ENCODE measurements around the gene RHD.
"Not testable (repeated sequence)": the region's sequence is repeated elsewhere in the genome, so short reads cannot be mapped to it uniquely, and the experiment has no call there.

The RHD gene

DNA sequence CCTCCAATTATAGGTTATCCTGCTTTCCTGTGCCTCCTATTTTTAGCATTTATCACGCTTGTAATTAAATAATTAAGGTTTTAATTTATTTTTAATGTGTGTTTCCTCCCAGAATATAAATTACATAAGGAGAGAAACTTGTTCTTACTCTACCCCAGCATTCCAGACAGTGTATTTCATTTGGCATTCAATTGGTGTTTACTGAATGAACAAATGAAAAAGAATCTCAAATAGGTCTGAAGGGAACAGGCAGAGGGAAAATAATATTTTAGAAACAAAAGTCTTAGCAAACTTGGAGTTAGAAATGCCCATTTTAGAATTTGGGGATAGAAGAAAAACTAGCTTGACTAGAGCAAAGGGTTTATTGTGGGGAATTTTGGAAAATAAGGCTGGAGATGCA is 15.1 kb upstream of the RHD start:
- DNase-seq (ENCODE audit: low read depth in 2 of 2): no peak

DNA sequence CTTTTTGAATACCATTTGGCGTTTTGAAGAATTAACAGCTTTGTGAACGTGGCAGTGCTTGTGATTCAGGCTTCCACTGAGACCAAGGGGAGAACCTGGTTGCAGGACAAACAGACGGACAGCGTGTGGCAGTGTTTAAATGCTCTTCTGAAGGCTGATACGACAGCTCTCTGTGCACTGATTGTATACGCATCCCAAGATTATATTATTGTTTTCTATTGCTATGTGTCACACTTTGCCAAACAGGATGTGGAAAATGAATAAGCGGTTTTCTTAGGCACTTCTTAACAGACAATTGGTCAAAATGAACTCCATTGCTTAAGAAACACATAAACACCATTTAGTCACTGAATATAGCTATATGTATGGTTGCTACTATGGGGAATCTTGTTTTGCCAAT is 12.5 kb upstream of the RHD start:
- peak in 1 of 2 experiments; percentile 14 for DNase-seq (ENCODE audit: low read depth in 2 of 2)

DNA sequence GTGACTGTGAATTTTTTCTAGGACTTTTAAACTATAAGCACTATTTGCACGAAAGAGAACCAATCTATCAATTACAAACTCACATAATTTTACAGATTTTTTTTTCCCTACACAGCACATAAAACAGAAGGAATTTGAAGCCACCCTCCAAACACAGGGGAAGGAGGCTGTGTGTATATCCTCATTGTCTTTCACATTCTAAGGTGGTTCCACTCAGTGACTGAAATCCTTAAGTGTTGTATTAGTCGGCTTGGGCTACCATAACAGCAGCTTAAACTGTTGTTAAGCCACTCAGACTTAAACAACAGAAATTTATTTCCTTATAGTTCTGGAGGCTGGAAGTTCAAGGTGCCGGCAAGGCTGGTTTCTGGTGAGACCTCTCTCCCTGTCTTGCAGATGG is 12.0 kb upstream of the RHD start:
- DNase-seq (ENCODE audit: low read depth in 2 of 2): not testable (repeated sequence)

DNA sequence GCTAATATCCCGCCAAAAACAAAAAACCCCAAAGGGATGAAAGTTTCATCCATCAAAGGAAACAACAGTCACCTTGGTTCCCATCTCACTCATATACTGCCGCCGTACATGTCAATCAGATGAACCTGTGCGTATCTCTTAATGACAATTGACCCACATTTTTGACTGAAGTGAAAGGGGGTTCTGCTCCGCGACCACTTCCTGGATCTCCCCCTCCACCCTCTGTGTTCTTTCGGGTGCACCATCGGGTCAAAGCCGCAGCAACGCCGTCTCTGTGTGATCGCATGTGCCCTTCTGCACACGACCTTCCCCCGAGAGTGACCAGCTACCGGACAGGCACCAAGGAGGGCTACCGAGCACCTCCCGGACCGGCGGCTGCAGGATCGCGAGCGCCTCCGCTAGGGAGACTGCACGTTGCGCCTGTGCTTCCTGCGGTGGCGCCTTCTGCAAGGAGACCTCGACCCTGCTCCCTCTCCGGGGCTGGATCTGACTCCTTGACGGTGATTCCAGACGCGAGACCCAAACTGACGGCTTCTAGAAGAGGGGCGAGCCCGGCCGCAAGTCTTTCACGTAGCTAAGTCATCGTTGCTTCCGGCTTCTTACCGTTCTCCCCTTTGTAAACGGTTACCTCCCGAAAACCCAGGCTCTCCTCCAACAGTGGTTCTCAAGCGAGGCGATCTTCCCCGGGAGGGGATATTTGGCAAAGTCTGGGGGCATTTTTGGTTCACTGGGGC is 5.6 kb upstream of the RHD start:
- DNase-seq (ENCODE audit: low read depth in 2 of 2): not testable (repeated sequence)

DNA sequence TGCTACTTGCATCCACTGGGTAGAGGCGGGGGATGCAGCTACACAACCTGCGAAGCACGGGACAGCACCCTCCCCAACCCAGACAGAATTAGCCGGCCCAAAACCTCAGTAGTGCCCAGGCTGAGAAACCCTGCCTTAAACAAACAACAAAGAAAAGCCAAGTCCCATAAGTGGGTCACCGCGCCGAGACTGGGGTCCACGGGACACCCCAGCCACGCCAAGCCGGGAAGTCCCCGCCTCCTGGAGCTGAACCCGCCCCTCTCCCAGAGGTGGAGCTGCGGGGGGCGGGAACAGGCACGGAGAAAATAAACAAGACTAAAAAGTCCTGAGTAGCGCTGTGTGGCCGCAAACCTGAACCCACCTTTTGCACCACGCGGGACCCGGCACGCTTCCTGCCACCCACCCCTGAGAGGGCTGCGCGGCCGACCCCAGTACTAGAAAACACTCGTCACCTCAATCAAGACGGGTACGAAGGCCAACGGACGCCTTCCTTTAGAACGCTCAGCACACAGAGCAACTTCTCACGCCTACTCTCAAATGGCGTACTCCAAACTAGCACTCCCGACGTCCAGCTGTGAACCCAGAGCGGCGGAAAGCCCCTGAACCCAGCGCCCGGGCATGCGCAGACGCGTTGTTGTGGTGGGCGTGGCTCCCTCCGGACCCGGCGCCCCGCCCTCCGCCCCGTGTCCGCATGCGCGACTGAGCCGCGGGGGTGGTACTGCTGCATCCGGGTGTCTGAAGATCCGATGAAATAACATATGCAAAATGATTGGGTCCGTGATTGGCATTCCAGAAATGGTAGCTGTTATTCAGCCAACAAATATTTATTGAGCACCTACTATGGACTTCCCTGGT is 4.8 kb upstream of the RHD start:
- peak; percentile 63 to 69 for DNase-seq (ENCODE audit: low read depth in 2 of 2)

DNA sequence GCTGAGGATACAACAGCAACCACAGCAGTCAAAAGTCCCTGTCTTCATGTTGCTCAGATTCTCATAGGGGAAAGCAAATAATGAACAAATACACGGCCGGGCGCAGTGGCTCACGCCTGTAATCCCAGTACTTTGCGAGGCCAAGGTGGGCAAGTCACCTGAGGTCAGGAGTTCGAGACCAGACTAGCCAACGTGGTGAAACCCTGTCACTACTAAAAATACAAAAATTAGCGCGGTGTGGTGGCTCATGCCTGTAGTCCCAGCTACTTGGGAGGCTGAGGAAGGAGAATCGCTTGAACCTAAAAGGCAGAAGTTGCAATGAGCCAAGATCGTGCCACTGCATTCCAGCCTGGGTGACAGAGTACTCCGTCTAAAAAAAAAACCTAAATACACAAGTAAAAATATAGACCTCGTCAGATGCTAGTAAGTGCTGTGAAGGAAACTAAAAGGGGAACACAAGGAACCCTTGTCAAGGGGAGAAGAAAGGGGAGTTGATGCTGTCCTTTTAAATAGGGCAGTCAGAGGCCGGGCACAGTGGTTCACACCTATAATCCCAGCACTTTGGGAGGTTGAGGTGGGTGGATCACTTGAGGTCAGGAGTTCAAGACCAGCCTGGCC is 4.1 kb upstream of the RHD start:
- not testable (repeated sequence) for DNase-seq (ENCODE audit: low read depth in 2 of 2)

DNA sequence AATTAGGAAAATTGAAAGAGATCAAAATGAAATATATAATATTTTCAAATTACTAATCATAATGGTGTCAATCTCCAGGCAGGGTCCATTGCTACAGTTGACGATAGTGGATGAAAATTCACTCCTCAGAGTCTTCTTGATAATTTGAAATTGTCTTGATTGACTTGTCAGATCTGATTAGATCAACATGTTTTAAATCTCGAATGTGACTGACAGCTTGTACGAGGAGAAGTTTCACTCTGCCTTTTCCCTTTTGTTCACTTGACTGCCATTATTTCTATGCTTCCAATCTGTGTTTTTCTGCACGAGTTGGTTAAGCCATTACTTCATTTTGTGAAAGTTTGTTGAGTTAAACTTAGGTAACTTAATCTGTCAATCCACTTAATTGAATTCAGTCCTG is 3.3 kb downstream of the RHD start:
- not testable (repeated sequence) for DNase-seq (ENCODE audit: low read depth in 2 of 2)

DNA sequence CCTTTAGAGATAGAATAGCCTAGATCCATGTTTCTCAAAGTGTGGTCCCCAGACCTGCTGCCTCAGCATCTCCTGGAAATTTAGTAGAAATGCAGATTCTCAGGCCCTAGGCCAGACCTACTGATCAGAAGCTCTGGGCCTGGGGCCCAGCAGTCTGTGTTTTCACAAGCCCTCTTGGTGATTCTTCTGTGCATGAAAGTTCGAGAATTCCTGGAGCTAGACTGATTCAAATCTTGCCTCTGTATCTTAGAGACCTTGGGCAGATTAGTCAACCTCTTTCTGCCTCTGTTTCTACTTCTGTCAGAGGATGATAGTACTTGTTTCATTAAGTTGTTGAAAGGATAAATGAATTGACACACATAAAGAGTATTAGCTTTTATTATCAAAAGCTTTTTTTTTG is 5.0 kb downstream of the RHD start:
- not testable (repeated sequence) for DNase-seq (ENCODE audit: low read depth in 2 of 2)

DNA sequence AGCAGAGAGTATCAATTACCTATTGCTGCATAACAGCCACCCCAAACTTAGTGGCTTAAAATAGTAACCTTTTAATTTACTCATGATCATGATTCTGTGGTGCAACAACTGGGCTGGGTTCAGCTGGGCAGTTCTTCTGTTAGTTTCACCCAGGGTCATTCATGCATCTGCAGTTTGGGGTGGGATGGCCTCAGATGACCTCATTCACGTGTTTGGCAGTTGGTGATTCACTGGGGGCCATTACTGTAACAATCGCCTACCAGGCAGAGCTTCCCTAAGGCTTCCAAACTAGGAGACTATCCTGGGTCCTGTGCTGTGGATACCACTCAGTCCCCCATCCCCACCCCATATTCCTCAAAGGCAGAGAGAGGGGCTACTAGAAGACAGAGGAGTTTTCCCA is 6.0 kb downstream of the RHD start:
- not testable (repeated sequence) for DNase-seq (ENCODE audit: low read depth in 2 of 2)

DNA sequence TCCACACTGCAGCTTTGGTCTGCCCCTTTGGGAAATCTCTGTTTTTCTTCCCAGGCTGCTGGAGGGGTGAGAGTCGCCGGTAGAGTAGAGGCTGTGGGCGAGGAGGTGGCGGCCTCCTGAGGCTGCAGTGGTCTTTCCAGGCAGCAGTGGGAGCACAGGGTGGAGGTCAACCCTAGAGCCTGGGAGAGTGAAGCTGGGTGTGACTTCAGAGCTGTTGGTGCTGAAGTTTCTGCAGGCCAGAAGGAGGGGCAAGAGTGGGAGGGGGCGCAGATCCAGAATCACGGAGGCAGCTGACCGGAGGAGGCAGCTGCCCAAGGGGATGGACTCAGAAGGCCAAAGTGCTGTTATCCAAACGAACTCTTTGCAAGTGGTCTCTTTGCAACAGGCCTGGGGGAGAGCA is 6.5 kb downstream of the RHD start:
- not testable (repeated sequence) for DNase-seq (ENCODE audit: low read depth in 2 of 2)

DNA sequence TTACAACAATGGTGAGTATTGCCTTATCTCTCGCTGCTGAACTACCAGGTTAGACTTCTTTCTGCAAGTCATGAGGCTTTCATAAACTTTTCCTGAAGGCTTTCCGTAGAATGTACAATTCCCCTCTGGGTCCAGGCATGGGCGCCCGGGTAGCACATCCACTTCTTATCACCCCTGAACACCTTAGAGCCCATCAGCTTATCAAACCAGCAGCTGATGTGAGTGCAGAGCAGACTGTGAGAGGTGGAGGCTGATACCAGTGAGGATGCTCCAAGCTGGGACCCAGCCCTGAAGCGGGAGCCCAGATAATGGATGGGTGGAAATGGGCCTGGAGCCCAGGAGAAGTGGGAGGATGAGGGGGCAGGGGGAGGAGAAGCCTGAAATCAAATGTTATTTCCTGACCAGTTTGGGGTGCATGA is 7.4 kb downstream of the RHD start:
- not testable (repeated sequence) for DNase-seq (ENCODE audit: low read depth in 2 of 2)

DNA sequence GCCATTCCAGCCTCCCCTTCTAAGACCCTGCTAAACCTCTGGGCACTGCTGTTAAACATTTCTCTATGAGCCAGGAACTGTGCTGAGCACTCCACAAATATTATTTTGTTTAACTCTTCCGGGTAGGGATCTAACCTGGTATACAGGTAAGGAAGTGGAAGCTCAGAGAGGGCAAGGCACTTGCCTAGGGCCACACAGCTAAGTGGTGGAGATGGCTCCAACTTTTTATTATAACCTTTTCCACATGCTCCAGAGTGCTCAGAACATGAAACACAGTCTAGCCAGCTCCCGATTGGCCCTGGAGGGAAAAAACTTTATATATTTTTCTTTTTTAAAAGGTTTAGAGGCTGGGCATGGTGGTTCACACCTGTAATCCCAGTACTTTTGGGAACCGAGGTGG is 13.6 kb downstream of the RHD start:
- DNase-seq (ENCODE audit: low read depth in 2 of 2): not testable (repeated sequence)

DNA sequence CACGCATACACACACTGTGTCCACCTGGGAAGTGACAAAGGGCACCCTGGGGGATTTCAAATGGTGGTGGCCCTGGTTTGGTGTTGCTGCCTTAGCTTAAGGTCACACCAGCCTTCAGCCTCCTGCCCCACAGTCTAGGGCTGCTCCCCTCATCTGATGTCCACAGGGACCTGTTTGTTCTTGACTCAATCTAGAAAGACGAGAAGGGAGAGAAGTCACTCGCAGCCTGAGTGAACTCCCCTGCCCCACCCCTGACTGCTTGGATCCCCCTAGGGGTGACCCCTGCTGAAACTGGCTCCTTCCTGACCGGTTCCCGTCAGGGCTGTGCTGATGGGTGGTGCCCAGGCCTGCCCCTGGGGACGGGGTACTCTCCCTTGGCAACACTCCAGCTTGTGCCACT is 14.9 kb downstream of the RHD start:
- DNase-seq (ENCODE audit: low read depth in 2 of 2): not testable (repeated sequence)

DNA sequence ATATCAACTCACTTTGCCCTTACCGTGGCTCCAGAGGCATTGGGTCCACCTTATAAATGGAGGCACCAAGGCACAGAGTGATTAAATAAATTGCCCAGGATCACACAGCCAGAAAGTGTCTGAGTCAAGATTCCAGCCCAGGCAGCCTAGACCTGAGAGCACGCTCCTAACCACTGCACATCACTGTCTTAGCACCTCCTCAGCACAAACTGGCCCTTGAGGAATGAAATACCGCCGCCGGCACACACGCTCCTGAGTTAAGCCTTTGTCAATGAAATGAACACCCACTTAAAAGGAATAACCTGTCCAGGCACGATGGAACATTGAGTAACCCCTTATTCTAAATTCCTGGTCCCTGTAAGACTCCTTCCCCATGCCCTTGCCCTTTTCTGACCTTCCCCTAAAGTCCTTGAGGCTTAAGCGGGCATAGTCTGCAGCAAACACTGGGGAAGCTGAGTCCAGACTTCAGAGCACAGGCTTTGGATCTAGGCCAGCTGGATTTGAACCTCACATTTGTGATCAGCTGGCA is 16.3 kb downstream of the RHD start:
- DNase-seq (ENCODE audit: low read depth in 2 of 2): not testable (repeated sequence)

DNA sequence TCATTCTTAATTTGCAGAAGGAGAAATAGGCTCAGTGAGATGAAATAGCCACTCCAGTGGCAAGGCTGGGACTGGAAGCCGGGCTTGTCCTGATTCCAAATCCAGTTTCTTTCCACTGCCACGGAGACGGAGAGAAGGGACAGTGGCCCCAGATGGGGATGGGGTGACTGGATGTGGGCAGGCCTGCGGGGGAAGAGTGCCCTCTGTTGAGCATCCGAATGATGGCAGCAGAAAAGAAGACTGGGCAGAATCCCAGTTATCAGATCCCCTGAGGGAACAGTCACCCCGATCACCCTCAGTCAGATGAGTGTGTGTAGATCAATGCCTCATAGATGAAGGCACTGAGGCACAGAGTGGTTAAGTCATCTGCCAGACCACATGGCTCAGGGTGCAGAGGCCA is 17.7 kb downstream of the RHD start:
- DNase-seq (ENCODE audit: low read depth in 2 of 2): not testable (repeated sequence)

DNA sequence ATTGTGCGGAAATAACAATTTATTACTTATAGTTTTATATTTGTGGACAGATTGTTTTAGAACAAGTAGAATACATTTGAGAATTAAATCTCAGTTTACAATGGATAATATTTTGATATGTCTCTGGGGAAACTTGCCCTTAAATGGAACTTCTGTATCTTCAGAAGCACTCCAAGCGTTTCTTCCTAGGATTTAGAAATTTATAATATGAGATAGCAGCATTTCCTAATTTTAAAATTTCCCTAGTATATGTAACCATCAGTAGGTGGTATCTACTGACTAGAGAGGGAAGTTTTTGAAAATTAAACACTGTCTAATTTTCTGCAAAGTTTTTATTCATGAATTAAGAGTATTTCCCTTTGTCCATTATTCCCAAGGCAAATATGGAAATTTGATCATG is 21.1 kb downstream of the RHD start:
- not testable (repeated sequence) for DNase-seq (ENCODE audit: low read depth in 2 of 2)

DNA sequence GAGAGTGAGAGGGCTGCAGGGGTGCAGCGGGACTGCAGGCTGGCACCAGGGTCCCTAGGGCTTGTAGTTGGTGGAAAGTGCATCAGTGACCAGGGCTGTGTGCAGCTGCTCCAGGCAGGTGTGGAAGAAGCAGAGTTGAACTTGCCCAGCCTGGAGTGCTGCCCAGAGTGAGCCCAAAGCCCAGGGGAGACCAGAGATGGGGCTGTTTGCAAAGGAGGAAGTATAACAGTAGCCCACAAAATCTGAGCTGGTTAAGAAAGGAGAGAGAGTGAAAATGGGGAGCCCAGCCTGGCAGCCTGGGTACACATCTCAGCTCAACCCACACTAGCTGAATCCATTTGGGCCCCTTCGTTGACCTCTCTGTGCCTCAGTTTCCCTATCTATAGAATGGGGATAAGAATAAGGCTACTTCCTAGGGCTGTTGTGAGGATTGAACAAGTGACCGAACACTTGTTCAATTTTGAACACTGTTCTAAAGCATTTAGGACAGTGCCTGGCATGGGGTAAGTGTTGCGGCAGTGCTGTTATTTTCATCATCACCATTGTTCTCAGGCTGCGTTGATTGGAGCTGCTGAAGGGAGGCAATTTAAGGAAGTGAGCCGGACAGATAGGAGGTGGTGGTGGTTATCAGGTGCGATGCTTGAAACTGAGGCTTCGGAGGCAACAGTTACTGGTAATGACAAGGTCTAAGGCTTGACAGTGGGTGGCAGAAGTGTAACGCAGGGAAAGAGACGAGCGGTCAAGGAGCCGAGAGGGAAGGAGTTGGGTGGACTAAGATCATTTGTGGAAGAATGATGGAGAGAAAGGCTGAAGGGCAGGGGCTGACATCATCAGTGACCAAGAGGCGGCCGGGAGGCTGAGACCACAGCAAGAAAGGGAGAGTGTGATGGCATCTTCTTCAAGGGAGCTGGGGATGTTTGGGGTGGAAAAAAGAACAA is 22.8 kb downstream of the RHD start:
- DNase-seq (ENCODE audit: low read depth in 2 of 2): not testable (repeated sequence)

DNA sequence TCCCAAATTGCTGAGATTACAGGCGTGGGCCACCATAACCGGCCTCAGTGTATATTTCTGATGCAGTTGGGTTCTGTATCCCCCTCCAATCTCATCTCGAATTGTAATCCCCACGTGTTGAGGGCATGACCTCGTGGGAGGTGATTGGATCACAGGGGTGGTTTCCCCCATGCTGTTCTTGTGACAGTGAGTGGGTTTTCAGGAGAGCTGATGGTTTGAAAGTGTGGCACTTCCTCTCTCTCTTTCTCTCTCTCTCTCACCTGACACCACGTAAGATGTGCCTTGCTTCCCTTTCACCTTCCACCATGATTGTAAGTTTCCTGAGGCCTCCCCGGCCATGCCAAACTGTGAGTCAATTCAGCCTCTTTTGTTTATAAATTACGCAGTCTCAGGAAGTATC is 24.2 kb downstream of the RHD start:
- not testable (repeated sequence) for DNase-seq (ENCODE audit: low read depth in 2 of 2)

DNA sequence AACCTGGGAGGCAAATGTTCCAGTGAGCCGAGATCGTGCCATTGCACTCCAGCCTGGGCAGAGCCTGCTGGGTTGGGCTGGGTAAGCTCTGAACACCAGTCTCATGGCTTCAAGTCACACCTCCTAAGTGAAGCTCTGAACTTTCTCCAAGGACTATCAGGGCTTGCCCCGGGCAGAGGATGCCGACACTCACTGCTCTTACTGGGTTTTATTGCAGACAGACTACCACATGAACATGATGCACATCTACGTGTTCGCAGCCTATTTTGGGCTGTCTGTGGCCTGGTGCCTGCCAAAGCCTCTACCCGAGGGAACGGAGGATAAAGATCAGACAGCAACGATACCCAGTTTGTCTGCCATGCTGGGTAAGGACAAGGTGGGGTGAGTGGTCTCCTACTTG is 28.4 kb downstream of the RHD start:
- not testable (repeated sequence) for DNase-seq (ENCODE audit: low read depth in 2 of 2)

DNA sequence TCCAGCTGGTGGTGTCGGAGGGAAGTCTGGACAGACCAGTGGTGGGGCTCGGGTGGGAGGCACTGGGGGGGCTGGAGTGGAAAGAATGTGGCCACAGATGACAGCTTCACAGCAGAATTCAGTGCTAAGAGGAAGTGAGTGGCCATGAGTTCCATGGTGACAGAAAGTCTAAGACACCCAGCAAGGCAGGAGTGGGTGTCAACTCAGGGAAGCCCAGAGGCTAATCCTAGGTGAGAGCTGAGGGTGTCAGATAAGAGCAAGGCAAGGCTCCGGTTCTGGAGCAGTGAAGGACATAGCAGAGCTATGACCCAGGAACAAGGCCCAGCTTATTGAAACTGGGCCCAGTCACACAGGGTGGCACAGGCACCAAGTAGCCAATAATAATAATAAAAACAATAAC is 30.0 kb downstream of the RHD start:
- not testable (repeated sequence) for DNase-seq (ENCODE audit: low read depth in 2 of 2)

DNA sequence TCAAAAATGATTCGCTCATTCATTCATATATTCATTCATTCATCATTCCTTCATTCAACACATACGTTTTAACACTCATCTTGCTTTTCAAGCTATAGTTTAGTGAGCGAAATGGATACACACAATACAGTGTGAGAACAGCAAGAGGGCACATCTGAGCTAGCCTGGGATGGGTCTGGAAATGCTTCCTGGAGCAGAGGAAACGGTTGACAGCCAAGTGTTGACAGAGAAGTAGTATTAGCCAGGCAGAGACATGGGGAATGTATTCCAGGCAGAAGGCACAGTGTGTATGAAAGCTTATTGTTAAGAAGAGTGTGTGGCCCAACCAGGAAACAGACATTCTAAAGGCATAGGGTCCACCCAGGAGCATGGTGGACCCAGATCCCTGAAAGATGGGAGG is 32.6 kb downstream of the RHD start:
- peak in 1 of 2 experiments; percentile 1 for DNase-seq (ENCODE audit: low read depth in 2 of 2)
